ENCODE data around the gene CDCA5.
A peak's percentile ranks its signal among the peaks of the same experiment; 100 is the strongest.

Gene CDCA5

GRCh38 chr11:65117206-65118096 is 33.6 kb upstream of the CDCA5 start, which contains the start of gene ZNHIT2:
Gene ZNHIT2, minus strand, starts transcription at chr11:65117701. Its CDS starts 48 bp downstream, at chr11:65117653.
- Histone ChIP-seq H3K9ac (ENCODE audit: low read length) (peak within 1 kb of the TSS; percentile 87), H3K27me3 (ENCODE audit: control insufficient read depth, insufficient read depth, low read length) (no peaks in the 10 kb centered on the region), H3K36me3 (ENCODE audit: control insufficient read depth, insufficient read depth, low read length) (peaks cover 56% of the 10 kb centered on the region), H3K27ac (ENCODE audit: low read depth, low read length) (peak within 1 kb of the TSS; percentile 81), H3K4me1 (ENCODE audit: control insufficient read depth, insufficient read depth, low read length) (peaks cover 19% of the 10 kb centered on the region), H3K9me3 (ENCODE audit: control insufficient read depth, insufficient read depth, low read depth, low read length) (no peaks in the 10 kb centered on the region), H3K4me3 (ENCODE audit: low read depth, low read length) (peak within 1 kb of the TSS; percentile 79)

GRCh38 chr11:65116370-65117205 is 32.7 kb upstream of the CDCA5 start:
- no peaks in the 10 kb centered on the region for H3K9me3 ChIP-seq (ENCODE audit: control insufficient read depth, insufficient read depth, low read depth, low read length)
- peak overlapping the region; percentile 87 for H3K9ac ChIP-seq (ENCODE audit: low read length)
- H3K36me3 ChIP-seq (ENCODE audit: control insufficient read depth, insufficient read depth, low read length) = peaks cover 56% of the 10 kb centered on the region
- peak overlapping the region; percentile 81 for H3K27ac ChIP-seq (ENCODE audit: low read depth, low read length)
- peak overlapping the region; percentile 79 for H3K4me3 ChIP-seq (ENCODE audit: low read depth, low read length)
- H3K4me1 ChIP-seq (ENCODE audit: control insufficient read depth, insufficient read depth, low read length) = peaks cover 19% of the 10 kb centered on the region
- no peaks in the 10 kb centered on the region for H3K27me3 ChIP-seq (ENCODE audit: control insufficient read depth, insufficient read depth, low read length)

GRCh38 chr11:65115361-65116082 is 31.7 kb upstream of the CDCA5 start:
- H3K4me1 ChIP-seq (ENCODE audit: control insufficient read depth, insufficient read depth, low read length) = peaks cover 23% of the 10 kb centered on the region
- H3K9ac ChIP-seq (ENCODE audit: low read length) = no peak overlapping the region
- H3K36me3 ChIP-seq (ENCODE audit: control insufficient read depth, insufficient read depth, low read length) = peaks cover 47% of the 10 kb centered on the region
- no peaks in the 10 kb centered on the region for H3K9me3 ChIP-seq (ENCODE audit: control insufficient read depth, insufficient read depth, low read depth, low read length)
- H3K27ac ChIP-seq (ENCODE audit: low read depth, low read length) = no peak overlapping the region
- no peak overlapping the region for H3K4me3 ChIP-seq (ENCODE audit: low read depth, low read length)
- H3K27me3 ChIP-seq (ENCODE audit: control insufficient read depth, insufficient read depth, low read length) = no peaks in the 10 kb centered on the region

- H3K9me3 ChIP-seq (ENCODE audit: control insufficient read depth, insufficient read depth, low read depth, low read length) = no peaks in the 10 kb centered on the region
- no peak overlapping the region for H3K4me3 ChIP-seq (ENCODE audit: low read depth, low read length)
- H3K27ac ChIP-seq (ENCODE audit: low read depth, low read length) = no peak overlapping the region
- H3K4me1 ChIP-seq (ENCODE audit: control insufficient read depth, insufficient read depth, low read length) = peaks cover 25% of the 10 kb centered on the region
- H3K27me3 ChIP-seq (ENCODE audit: control insufficient read depth, insufficient read depth, low read length) = no peaks in the 10 kb centered on the region
- no peak overlapping the region for H3K9ac ChIP-seq (ENCODE audit: low read length)
- H3K36me3 ChIP-seq (ENCODE audit: control insufficient read depth, insufficient read depth, low read length) = peaks cover 38% of the 10 kb centered on the region
Measured at GRCh38 chr11:65114538-65115171, 30.8 kb upstream of the CDCA5 start.

- Histone ChIP-seq H3K9ac (ENCODE audit: low read length) (no peak overlapping the region), H3K4me1 (ENCODE audit: control insufficient read depth, insufficient read depth, low read length) (peaks cover 25% of the 10 kb centered on the region), H3K4me3 (ENCODE audit: low read depth, low read length) (no peak overlapping the region)
Measured at GRCh38 chr11:65113839-65114238, 30.0 kb upstream of the CDCA5 start.

GRCh38 chr11:65113361-65113756 is 29.5 kb upstream of the CDCA5 start:
- Histone ChIP-seq H3K36me3 (ENCODE audit: control insufficient read depth, insufficient read depth, low read length) (peaks cover 32% of the 10 kb centered on the region), H3K4me3 (ENCODE audit: low read depth, low read length) (peak overlapping the region; percentile 84), H3K27ac (ENCODE audit: low read depth, low read length) (no peak overlapping the region; the same call in 1 of the 2 replicates), H3K27me3 (ENCODE audit: control insufficient read depth, insufficient read depth, low read length) (no peaks in the 10 kb centered on the region), H3K9ac (ENCODE audit: low read length) (no peak overlapping the region), H3K4me1 (ENCODE audit: control insufficient read depth, insufficient read depth, low read length) (peaks cover 25% of the 10 kb centered on the region), H3K9me3 (ENCODE audit: control insufficient read depth, insufficient read depth, low read depth, low read length) (no peaks in the 10 kb centered on the region)

More at GRCh38 chr11:65113839-65114238, 30.0 kb upstream of the CDCA5 start:
- Histone ChIP-seq H3K36me3 (ENCODE audit: control insufficient read depth, insufficient read depth, low read length) (peaks cover 36% of the 10 kb centered on the region), H3K27me3 (ENCODE audit: control insufficient read depth, insufficient read depth, low read length) (no peaks in the 10 kb centered on the region), H3K9me3 (ENCODE audit: control insufficient read depth, insufficient read depth, low read depth, low read length) (no peaks in the 10 kb centered on the region), H3K27ac (ENCODE audit: low read depth, low read length) (no peak overlapping the region)

- H3K9ac ChIP-seq (ENCODE audit: low read length) = peak overlapping the region; percentile 79
- H3K4me1 ChIP-seq (ENCODE audit: control insufficient read depth, insufficient read depth, low read length) = peaks cover 25% of the 10 kb centered on the region
- H3K9me3 ChIP-seq (ENCODE audit: control insufficient read depth, insufficient read depth, low read depth, low read length) = no peaks in the 10 kb centered on the region
- H3K27ac ChIP-seq (ENCODE audit: low read depth, low read length) = peak overlapping the region; percentile 65; the same call in 1 of the 2 replicates
- peaks cover 28% of the 10 kb centered on the region for H3K36me3 ChIP-seq (ENCODE audit: control insufficient read depth, insufficient read depth, low read length)
- H3K27me3 ChIP-seq (ENCODE audit: control insufficient read depth, insufficient read depth, low read length) = no peaks in the 10 kb centered on the region
- H3K4me3 ChIP-seq (ENCODE audit: low read depth, low read length) = peak overlapping the region; percentile 84
Measured at GRCh38 chr11:65112546-65113360, 28.9 kb upstream of the CDCA5 start.

GRCh38 chr11:65111744-65112545 is 28.1 kb upstream of the CDCA5 start, which contains the start of gene TM7SF2:
Gene TM7SF2, plus strand, starts transcription at chr11:65111872. Its CDS starts 144 bp downstream, at chr11:65112016.
- no peaks in the 10 kb centered on the region for H3K9me3 ChIP-seq (ENCODE audit: control insufficient read depth, insufficient read depth, low read depth, low read length)
- peak within 1 kb of the TSS; percentile 84 for H3K4me3 ChIP-seq (ENCODE audit: low read depth, low read length)
- peak within 1 kb of the TSS; percentile 65; the same call in 1 of the 2 replicates for H3K27ac ChIP-seq (ENCODE audit: low read depth, low read length)
- H3K4me1 ChIP-seq (ENCODE audit: control insufficient read depth, insufficient read depth, low read length) = peaks cover 25% of the 10 kb centered on the region
- H3K36me3 ChIP-seq (ENCODE audit: control insufficient read depth, insufficient read depth, low read length) = peaks cover 34% of the 10 kb centered on the region
- H3K9ac ChIP-seq (ENCODE audit: low read length) = peak within 1 kb of the TSS; percentile 79
- no peaks in the 10 kb centered on the region for H3K27me3 ChIP-seq (ENCODE audit: control insufficient read depth, insufficient read depth, low read length)

- Histone ChIP-seq H3K9ac (ENCODE audit: low read length) (no peak overlapping the region), H3K36me3 (ENCODE audit: control insufficient read depth, insufficient read depth, low read length) (peaks cover 34% of the 10 kb centered on the region), H3K27ac (ENCODE audit: low read depth, low read length) (no peak overlapping the region), H3K27me3 (ENCODE audit: control insufficient read depth, insufficient read depth, low read length) (no peaks in the 10 kb centered on the region), H3K9me3 (ENCODE audit: control insufficient read depth, insufficient read depth, low read depth, low read length) (no peaks in the 10 kb centered on the region), H3K4me3 (ENCODE audit: low read depth, low read length) (peak overlapping the region; percentile 50), H3K4me1 (ENCODE audit: control insufficient read depth, insufficient read depth, low read length) (peaks cover 19% of the 10 kb centered on the region)
Measured at GRCh38 chr11:65111159-65111743, 27.4 kb upstream of the CDCA5 start.
